Measurements from ENCODE around the gene RNF148.
"Not testable (repeated sequence)": the region's sequence is repeated elsewhere in the genome, so short reads cannot be mapped to it uniquely, and the experiment has no call there.

Gene RNF148

GRCh38 chr7:122689346-122690109 is 13.2 kb downstream of the RNF148 start:
- DNase-seq (ENCODE audit: low spot score): no peak

DNA sequence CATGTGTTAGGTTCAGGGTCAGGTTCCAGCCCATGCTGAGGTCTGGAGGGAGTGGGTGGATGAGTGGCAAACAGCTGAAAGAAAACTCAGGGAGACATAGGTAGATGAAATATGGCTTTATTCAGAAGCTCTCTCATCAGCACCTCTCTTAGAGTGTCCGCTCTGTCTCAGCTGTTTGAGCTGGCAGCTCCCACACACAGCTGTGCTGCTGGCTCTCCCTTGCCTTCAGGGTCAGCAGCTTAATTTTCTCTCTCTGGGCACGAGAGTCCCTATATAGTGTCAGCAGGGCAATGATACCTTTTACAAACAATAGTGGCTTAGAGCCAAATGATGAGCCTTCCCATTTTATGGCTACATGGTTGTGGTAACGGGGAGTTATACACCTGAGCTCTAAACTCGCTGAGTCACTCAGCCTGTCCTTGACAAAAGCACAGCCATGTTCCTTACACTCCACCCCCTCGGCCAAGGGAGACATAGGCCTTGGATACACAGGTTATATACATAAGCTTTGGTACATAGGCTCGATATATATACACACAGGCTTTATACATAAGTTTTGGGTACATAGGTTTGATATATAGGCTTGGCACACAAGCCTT is 14.2 kb downstream of the RNF148 start:
- DNase-seq (ENCODE audit: low spot score): no peak

- DNase-seq (ENCODE audit: low spot score): no peak
Observed at GRCh38 chr7:122686360-122686878, 16.3 kb downstream of the RNF148 start.

DNA sequence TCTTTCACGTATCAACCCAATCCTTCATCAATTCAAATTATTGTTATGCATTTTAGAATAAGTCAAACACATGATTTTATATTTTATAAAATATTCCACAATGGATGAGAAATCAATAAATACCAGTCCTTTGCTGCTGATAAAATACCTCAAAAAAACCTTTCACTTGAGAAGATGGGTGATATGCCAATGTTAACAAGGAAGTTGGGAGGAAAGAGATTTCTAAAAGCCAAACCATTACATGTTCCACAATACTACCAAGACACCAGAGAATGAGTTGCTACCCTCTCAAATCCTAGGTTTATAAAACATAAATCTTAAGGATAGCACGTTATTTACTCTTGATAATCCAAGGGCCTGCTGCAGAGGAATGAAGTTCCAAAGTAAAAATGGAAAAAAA is 18.2 kb downstream of the RNF148 start:
- no peak for DNase-seq (ENCODE audit: low spot score)

DNA sequence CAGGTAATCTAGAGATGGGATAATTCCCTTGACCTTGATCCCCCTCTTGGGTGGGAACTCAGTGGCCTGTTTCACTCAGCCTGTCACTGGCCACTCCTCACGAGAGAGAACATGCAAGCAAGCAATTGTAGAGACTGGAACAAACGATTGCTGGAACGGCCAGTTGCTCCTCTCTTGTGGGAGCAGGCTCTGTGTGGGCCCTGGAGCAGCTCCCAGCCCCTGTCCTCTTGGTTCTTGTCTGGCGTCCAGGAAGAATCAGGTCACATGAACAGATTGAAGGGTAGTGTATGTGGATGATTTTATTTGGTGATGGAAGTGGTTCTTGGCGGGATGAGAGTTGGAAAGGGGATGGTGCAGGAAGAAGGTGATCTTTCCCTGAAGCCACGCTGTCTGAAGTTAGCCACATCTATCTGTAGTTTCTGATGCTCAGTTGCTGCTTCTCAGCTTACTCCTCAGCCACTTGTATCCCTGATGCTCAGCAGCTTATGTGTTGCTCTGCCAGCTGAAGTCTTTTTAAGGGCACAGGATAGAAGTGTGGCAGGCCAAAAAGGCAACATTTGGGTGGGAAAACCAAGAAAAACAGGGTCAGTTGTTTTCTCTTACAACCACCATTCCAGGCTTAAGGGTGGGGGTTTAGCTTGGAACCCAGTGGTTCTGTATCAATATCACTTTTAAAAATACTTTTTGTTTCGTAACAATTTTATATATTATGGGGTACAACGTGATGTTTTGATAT is 19.7 kb downstream of the RNF148 start:
- no peak for DNase-seq (ENCODE audit: low spot score)

- not testable (repeated sequence) for DNase-seq (ENCODE audit: low spot score)
Observed at GRCh38 chr7:122681186-122681585, 21.5 kb downstream of the RNF148 start.

DNA sequence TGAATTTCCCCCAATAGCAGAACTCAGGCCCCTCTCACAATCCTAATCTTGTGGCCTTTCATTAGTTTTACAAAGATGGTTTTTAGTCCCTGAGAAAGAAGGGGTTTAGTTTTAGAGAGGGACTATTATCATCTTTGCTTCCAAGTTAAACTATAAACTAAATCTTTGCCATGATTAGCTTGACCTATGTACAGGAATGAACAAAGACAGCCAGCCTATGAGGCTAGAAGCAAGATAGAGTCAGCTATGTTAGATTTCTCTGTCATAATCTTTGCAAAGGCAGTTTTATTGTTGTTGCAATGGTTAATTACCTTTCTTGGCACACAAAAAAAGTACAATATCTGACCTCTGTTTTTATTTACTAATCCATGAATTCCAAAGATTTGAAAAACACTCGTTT is 22.9 kb downstream of the RNF148 start:
- DNase-seq (ENCODE audit: low spot score): no peak

DNA sequence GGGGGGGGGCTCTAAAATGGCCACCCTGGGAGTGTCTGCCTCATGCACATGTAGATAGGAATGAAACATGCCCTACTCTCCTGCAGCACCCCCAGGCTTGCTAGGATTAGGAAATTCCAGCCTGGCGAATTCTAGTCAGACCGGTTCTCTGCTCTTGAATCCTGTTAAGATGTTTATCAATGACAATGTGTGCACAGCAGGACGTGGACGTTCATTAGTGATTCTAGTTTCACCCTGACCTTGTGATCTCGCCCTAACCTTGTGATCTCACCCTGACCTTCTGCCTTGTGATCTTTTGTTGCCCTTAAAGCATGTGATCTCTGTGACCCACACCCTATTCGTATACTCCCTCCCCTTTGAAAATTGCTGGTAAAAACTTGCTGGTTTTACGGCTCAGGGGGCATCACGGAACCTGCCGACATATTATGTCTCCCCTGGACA is 23.4 kb downstream of the RNF148 start:
- not testable (repeated sequence) for DNase-seq (ENCODE audit: low spot score)

DNA sequence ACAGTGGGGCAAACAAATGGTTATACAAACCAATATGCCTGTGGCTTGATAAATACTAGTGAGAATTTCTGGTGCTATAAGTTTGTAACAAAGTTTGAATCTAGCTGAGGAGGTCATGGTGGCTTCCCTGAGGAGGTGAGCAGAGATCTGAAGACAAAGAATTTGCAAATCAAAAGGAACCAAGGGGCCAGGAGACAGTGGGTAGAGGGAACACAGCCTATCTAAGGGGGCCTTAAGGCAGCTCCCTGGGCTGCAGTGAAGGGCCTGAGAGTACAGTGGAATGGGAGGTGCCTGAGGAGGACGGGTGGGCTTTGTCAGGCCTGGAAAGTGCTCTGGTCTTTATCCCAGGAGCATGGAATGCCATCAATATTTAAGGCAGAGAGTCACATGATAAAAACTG is 25.6 kb downstream of the RNF148 start:
- DNase-seq (ENCODE audit: low spot score): no peak

DNA sequence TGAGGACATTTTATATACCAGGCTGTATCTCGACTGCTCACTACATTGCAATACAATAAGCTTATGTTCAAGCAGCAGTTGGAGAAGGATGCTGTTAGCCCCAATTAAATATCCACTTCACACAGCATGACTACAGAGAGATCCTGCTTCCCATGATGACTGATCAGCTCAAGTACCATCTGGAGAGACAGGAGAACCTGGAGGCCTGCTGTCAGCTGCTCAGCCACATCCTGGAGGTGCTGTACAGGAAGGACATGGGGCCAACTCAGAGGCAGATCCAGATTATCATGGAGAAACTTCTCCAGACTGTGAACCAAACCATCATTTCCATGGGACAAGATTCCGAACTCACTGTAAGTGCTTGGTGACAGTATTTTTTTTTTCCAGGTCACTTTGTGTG is 26.3 kb downstream of the RNF148 start:
- no peak for DNase-seq (ENCODE audit: low spot score)

DNA sequence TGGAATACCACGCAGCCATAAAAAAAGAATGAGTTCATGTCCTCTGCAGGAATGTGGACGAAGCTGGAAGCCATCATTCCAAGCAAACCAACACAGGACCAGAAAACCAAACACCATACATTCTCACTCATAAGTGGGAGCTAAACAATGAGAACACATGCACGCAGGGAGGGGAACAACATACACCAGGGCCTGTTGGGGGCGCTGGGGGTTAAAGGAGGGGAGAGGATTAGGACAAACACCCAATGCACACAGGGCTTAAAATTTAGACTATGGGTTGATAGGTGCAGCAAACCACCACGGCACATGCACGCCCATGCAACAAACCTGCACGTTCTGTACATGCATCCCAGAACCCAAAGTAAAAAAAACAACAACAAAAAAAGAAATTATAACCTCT is 27.1 kb downstream of the RNF148 start:
- DNase-seq (ENCODE audit: low spot score): no peak

GRCh38 chr7:122675011-122675410 is 27.7 kb downstream of the RNF148 start:
- DNase-seq (ENCODE audit: low spot score): no peak

DNA sequence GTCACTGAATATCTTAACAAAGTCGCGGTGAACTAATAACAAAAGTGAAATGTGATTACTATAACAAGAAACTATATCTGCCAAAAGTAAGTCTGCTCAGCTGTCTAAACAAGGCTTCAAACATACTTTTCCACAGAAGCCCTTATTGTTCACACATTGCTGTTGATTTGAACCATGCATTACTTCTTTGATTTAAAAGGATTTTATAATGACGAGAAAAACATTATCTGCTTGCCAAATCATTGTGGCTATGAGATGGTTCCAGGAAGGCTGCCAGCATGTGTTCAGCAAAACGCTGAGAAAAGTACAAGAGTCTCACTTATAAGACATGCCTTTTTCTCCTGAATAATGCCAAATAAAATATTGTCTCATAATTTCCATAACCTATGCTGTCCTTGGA is 28.2 kb downstream of the RNF148 start:
- DNase-seq (ENCODE audit: low spot score): no peak

- no peak for DNase-seq (ENCODE audit: low spot score)
Observed at GRCh38 chr7:122673951-122674350, 28.8 kb downstream of the RNF148 start.

DNA sequence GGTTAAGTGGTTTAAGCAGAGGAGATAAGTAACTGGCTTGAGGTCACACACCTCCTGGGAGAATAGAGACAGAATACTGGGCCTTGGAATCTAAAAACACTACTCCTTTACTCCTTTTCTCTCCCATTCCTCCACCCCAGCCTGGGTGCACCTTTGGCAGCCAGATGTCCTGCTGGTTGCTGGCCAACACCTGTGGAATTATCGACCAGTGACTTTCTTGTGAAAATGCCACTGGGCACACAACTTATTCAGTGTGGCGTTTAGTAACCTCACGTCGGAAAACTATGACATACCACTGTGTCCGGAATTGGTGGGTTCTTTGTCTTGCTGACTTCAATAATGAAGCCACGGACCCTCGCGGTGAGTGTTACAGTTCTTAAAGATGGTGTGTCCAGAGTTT is 30.2 kb downstream of the RNF148 start:
- no peak for DNase-seq (ENCODE audit: low spot score)

GRCh38 chr7:122663733-122664132 is 39.0 kb downstream of the RNF148 start:
- DNase-seq (ENCODE audit: low spot score): no peak

DNA sequence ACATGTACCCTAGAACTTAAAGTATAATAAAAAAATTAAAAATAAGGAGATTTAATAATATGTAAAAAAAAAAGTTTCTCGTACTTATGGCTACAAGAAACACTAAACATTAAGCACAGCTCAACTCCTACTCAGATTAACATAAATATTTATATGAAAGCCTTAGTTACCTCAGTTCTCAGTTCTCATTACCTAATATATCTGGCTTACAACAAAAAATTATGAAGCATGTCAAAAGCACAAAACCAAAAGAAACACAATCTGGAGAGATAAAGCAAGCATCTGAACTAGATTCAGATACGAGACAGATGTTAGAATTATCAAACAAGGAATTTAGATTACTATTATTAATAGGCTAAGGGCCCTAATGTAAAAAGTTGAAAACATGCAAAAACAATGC is 43.9 kb downstream of the RNF148 start:
- no peak for DNase-seq (ENCODE audit: low spot score)

DNA sequence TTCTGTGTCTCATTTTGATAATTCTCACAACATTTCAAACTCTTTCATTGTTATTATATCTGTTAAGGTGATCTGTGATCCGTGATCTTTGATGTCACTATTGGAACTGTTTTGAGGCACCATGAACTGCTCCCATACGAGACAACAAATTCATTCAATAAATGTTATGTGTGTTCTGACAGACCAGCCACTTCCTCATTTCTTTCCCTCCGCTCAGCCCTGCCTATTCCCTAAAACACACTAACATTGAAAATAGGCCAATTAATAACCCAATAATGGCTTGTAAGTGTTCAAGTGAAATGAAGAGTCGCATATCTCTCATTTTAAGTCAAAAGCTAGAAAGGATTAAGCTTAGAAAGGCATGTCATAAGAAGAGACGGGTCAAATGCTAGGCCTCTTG is 49.0 kb downstream of the RNF148 start:
- no peak for DNase-seq (ENCODE audit: low spot score)

- DNase-seq (ENCODE audit: low spot score): no peak
Observed at GRCh38 chr7:122652876-122653275, 49.8 kb downstream of the RNF148 start.

Measured in ecto neural progenitor cell (in vitro differentiated cells).